CD14-positive monocyte (primary cell): Measurements from ENCODE around the gene EGFR. TPM values are rescaled to one million over a fixed set of nuclear protein-coding genes. Genes with fewer than 3 reads are reported as not detected.

Experiments
- DNase-seq, 3 donors: peaks; one replicate each; pipeline ENCODE4 v3.0.0-alpha.2; 2011 to 2022
- H2AFZ ChIP-seq: 2 replicates; pipeline ENCODE4 v1.6.0; 2012; ENCODE audit warnings: mild to moderate bottlenecking, low read depth, low read length, inconsistent platforms; ENCODE audit not compliant: insufficient read depth, poor library complexity, severe bottlenecking
- H3K27ac ChIP-seq, 2 donors: 1 replicate in 1 of 2; 2 replicates in 1 of 2; pipeline ENCODE4 v1.5.1; 2012 to 2013; ENCODE audit warnings: low read length in 2 of 2, control low read depth in 1 of 2, inconsistent platforms in 1 of 2, low read depth in 1 of 2, mild to moderate bottlenecking in 1 of 2
- H3K27me3 ChIP-seq, 2 donors: one replicate each; pipeline versions ENCODE4 v1.6.0 to v1.6.1; 2011 to 2013; ENCODE audit warnings: low read length in 2 of 2; ENCODE audit not compliant: control insufficient read depth in 2 of 2, insufficient read depth in 2 of 2
- H3K36me3 ChIP-seq, 2 donors: replicated peaks in 1 of 2; 1 replicate in 1 of 2; 2 replicates in 1 of 2; pipeline versions ENCODE4 v1.5.1 to v1.6.1; 2012 to 2013; ENCODE audit warnings: low read length in 2 of 2, control low read depth in 1 of 2, inconsistent platforms in 1 of 2, mild to moderate bottlenecking in 1 of 2; ENCODE audit not compliant: insufficient read depth in 2 of 2, control insufficient read depth in 1 of 2
- H3K4me1 ChIP-seq, 2 donors: 1 replicate in 1 of 2; 2 replicates in 1 of 2; pipeline versions ENCODE4 v1.5.1 to v1.6.1; 2012 to 2013; ENCODE audit warnings: low read length in 2 of 2, control low read depth in 1 of 2, inconsistent platforms in 1 of 2, mild to moderate bottlenecking in 1 of 2, moderate library complexity in 1 of 2; ENCODE audit not compliant: insufficient read depth in 2 of 2, control insufficient read depth in 1 of 2
- H3K4me2 ChIP-seq: replicated peaks from 2 replicates; pipeline ENCODE3; 2012; ENCODE audit warnings: low read length, moderate library complexity, mild to moderate bottlenecking; ENCODE audit not compliant: poor library complexity, severe bottlenecking; ENCODE audit errors: extremely low read depth
- H3K4me3 ChIP-seq, 3 experiments: fragments of 200-600 bp in 1 of 3; sonication (generic) in 1 of 3; replicated peaks in 1 of 3; 1 replicate in 2 of 3; 2 replicates in 1 of 3; pipeline ENCODE4 v1.5.1; 2011 to 2013; ENCODE audit warnings: low read length in 3 of 3, mild to moderate bottlenecking in 3 of 3, control low read depth in 2 of 3, low read depth in 2 of 3, inconsistent platforms in 1 of 3, moderate library complexity in 1 of 3
- H3K79me2 ChIP-seq: 2 replicates; pipeline ENCODE4 v1.6.0; 2012; ENCODE audit warnings: mild to moderate bottlenecking, control low read depth, inconsistent platforms, low read length, moderate library complexity; ENCODE audit not compliant: insufficient read depth
- H3K9ac ChIP-seq: 2 replicates; pipeline ENCODE4 v1.6.0; 2017; ENCODE audit warnings: low read length, mild to moderate bottlenecking; ENCODE audit not compliant: insufficient read depth, poor library complexity, severe bottlenecking
- H3K9me3 ChIP-seq, 2 donors: replicated peaks in 1 of 2; 1 replicate in 1 of 2; 2 replicates in 1 of 2; pipeline versions ENCODE4 v1.5.1 to v1.6.1; 2012 to 2013; ENCODE audit warnings: low read length in 2 of 2, control low read depth in 1 of 2; ENCODE audit not compliant: control insufficient read depth in 1 of 2, insufficient read depth in 1 of 2
- H4K20me1 ChIP-seq: 2 replicates; pipeline ENCODE4 v1.6.0; 2012; ENCODE audit warnings: mild to moderate bottlenecking, low read length, control low read depth, moderate library complexity; ENCODE audit not compliant: insufficient read depth
- H3K27ac Mint-ChIP-seq, 7 donors: one replicate each; pipeline ENCODE4 v1.8.0; 2020; ENCODE audit warnings: mild to moderate bottlenecking in 7 of 7, mixed read lengths in 7 of 7, moderate library complexity in 6 of 7, inconsistent platforms in 2 of 7
- H3K27me3 Mint-ChIP-seq, 3 donors: one replicate each; pipeline ENCODE4 v1.8.0; 2021 to 2022; ENCODE audit warnings: low read depth in 3 of 3, mild to moderate bottlenecking in 3 of 3, mixed read lengths in 3 of 3, moderate library complexity in 3 of 3, inconsistent platforms in 1 of 3
- H3K36me3 Mint-ChIP-seq, 2 donors: one replicate each; pipeline ENCODE4 v1.8.0; 2020; ENCODE audit warnings: mixed read lengths in 2 of 2, inconsistent platforms in 1 of 2, mild to moderate bottlenecking in 1 of 2
- H3K4me1 Mint-ChIP-seq: one replicate; pipeline ENCODE4 v1.8.0; 2020; ENCODE audit warnings: mild to moderate bottlenecking, mixed read lengths
- H3K4me3 Mint-ChIP-seq, 2 donors: one replicate each; pipeline ENCODE4 v1.8.0; 2020; ENCODE audit warnings: mild to moderate bottlenecking in 2 of 2, mixed read lengths in 2 of 2, moderate library complexity in 1 of 2
- H3K9me3 Mint-ChIP-seq, 7 donors: one replicate each; pipeline ENCODE4 v1.8.0; 2020 to 2022; ENCODE audit warnings: mixed read lengths in 7 of 7, mild to moderate bottlenecking in 6 of 7, moderate library complexity in 6 of 7, inconsistent platforms in 2 of 7
- CTCF ChIP-seq: fragments of 200-600 bp; IDR thresholded peaks from one replicate; pipeline ENCODE4 v1.8.0; 2022; ENCODE audit warnings: antibody characterized with exemption, mild to moderate bottlenecking
- WGBS: methylation state at CpG from one replicate; pipeline ENCODE4 v1.1.5; 2013; ENCODE audit warnings: missing lambda C conversion rate; ENCODE audit not compliant: insufficient coverage; 5-methylcytosine and 5-hydroxymethylcytosine counted together
- intact Hi-C, 2 donors: fragments of 100-400 bp; cut with micrococcal nuclease; formaldehyde crosslinking; loops; one replicate each; pipeline versions ENCODE4 v1.15.0 to v1.15.1; 2023
- polyA plus RNA-seq, 3 donors: library from polyadenylated mRNA; depleted of rRNA in 1 of 3; unstranded in 2 of 3; stranded (reverse) in 1 of 3; fragments of 300-500 nt in 2 of 3; fragments of >200 nt in 1 of 3; fragmentation: Illumina TruSeq in 2 of 3; gene quantifications; 1 replicate in 2 of 3; 2 replicates in 1 of 3; pipeline ENCODE4 v1.2.3, GENCODE V29; 2012 to 2021

Gene EGFR
- polyA plus RNA-seq, 3 donors = not detected

GRCh38 chr7:55224810-55225209, 206.0 kb downstream of the EGFR start:
- H3K4me2 ChIP-seq = no peak overlapping the region
- WGBS = 92% methylated on average over 1 of the region's 2 CpGs
- Mint-ChIP-seq H3K36me3 (no peaks in the 10 kb centered on the region), H3K27me3 (peaks cover 0 to 2% (median 2%) of the 10 kb centered on the region in 3 donors), H3K27ac (no peak overlapping the region), H3K4me1 (no peaks in the 10 kb centered on the region), H3K4me3 (no peak overlapping the region), H3K9me3 (peaks cover 2 to 13% (median 7%) of the 10 kb centered on the region in 7 donors)
- H3K9ac ChIP-seq = no peak overlapping the region
- no peaks in the 10 kb centered on the region for H3K36me3 ChIP-seq
- H3K4me1 ChIP-seq = no peaks in the 10 kb centered on the region
- no peak overlapping the region for H2AFZ ChIP-seq
- no peak for TF ChIP-seq CTCF
- no peaks in the 10 kb centered on the region for H4K20me1 ChIP-seq
- H3K27me3 ChIP-seq = no peaks in the 10 kb centered on the region
- no peak for DNase-seq
- H3K27ac ChIP-seq = no peak overlapping the region
- no peak overlapping the region for H3K4me3 ChIP-seq
- intact Hi-C loops = no loop called here
- peaks cover 0 to 6% of the 10 kb centered on the region in 2 donors for H3K9me3 ChIP-seq
- H3K79me2 ChIP-seq = no peaks in the 10 kb centered on the region

- Mint-ChIP-seq H3K4me3 (no peak overlapping the region), H3K4me1 (no peaks in the 10 kb centered on the region), H3K36me3 (no peaks in the 10 kb centered on the region), H3K27me3 (peaks cover 2 to 5% (median 2%) of the 10 kb centered on the region in 3 donors), H3K9me3 (peaks cover 3 to 17% (median 6%) of the 10 kb centered on the region in 7 donors), H3K27ac (no peak overlapping the region)
- Histone ChIP-seq H3K9me3 (peaks cover 0 to 7% of the 10 kb centered on the region in 2 donors), H3K4me1 (no peaks in the 10 kb centered on the region), H3K4me2 (no peak overlapping the region), H3K79me2 (no peaks in the 10 kb centered on the region), H4K20me1 (no peaks in the 10 kb centered on the region), H3K27ac (no peak overlapping the region), H2AFZ (no peak overlapping the region), H3K36me3 (no peaks in the 10 kb centered on the region), H3K9ac (no peak overlapping the region), H3K27me3 (no peaks in the 10 kb centered on the region), H3K4me3 (no peak overlapping the region)
- DNase-seq = no peak
- 80% methylated on average over 1 of the region's 1 CpG for WGBS
- TF ChIP-seq CTCF = no peak
- intact Hi-C loops = no loop called here
Measured at GRCh38 chr7:55230014-55230413, 211.2 kb downstream of the EGFR start.
